PFSK-1 (cell line): ENCODE measurements around the gene MAP7.

Source experiments
- POLR2AphosphoS5 ChIP-seq: IDR thresholded peaks from 2 replicates; pipeline ENCODE4 v1.6.1; 2012; ENCODE audit warnings: low read depth, mild to moderate bottlenecking, control low read depth, low read length, moderate library complexity
- REST ChIP-seq, 2 experiments: IDR thresholded peaks; 2 replicates each; pipeline versions ENCODE4 v1.6.1 to v1.8.0; 2011 to 2012; ENCODE audit warnings: low read depth in 2 of 2, low read length in 2 of 2, control low read depth in 1 of 2, inconsistent platforms in 1 of 2, mild to moderate bottlenecking in 1 of 2, moderate library complexity in 1 of 2; ENCODE audit not compliant: insufficient read depth in 1 of 2
- SIN3A ChIP-seq: IDR thresholded peaks from 2 replicates; pipeline ENCODE4 v1.6.1; 2012; ENCODE audit warnings: mild to moderate bottlenecking, low read length, moderate library complexity, borderline replicate concordance; ENCODE audit not compliant: insufficient read depth
- TAF1 ChIP-seq: IDR thresholded peaks from 2 replicates; pipeline ENCODE4 v1.6.1; 2012; ENCODE audit warnings: low read length, control low read depth, borderline replicate concordance; ENCODE audit not compliant: insufficient read depth

DNA sequence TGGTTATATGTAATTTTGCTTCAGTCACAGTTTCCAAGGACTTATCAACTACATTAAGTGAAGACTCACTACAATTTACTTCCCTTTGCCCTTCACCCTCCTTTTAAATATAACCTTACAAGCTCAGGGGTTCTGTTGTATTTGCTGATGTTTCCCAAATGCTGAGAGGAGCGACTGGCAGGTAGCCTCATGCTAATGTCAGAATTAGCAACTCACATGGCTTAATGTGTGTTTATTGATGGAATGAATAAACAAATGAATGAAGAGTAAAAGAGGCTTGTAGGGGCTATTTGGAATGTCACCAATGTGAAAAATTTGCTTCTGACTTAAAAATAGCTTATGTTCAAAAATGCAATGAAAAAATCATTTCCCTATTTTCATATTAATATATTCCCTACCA is 41.4 kb upstream of the MAP7 start:
- no peak for TF ChIP-seq POLR2AphosphoS5
- no peak for TF ChIP-seq SIN3A
- TF ChIP-seq TAF1, result no peak
- no peak for TF ChIP-seq REST (IDR thresholded peaks at IDR 0.05; ENCODE audit: insufficient read depth in 1 of 2, low read depth in 2 of 2, low read length in 2 of 2)
